ENCODE measurements around the gene SRGAP1. TPM values are rescaled to one million over a fixed set of nuclear protein-coding genes. Genes with fewer than 3 reads are reported as not detected.

SRGAP1 gene
- 9.5 to 16.7 TPM (median 13.0 TPM) in 5 replicates for total RNA-seq (2022; extraction: Qiagen RNA extraction)

GRCh38 chr12:63844391-63845341 is at the start of gene SRGAP1:
Gene SRGAP1 (plus strand): TSS chr12:63844700. CDS start chr12:63844817, 117 bp downstream.

Other genes starting within 250 kb of the SRGAP1 start
- 1.1 to 1.8 TPM (median 1.6 TPM) in 5 replicates for gene DPY19L2, start 176.2 kb upstream of the SRGAP1 start, total RNA-seq (2022; extraction: Qiagen RNA extraction)
- 23.4 to 28.1 TPM (median 26.4 TPM) in 5 replicates for gene RXYLT1, start 64.8 kb upstream of the SRGAP1 start, total RNA-seq (2022; extraction: Qiagen RNA extraction)